ENCODE results near the gene RHOH. TPM values are rescaled to one million over a fixed set of nuclear protein-coding genes. Genes with fewer than 3 reads are reported as not detected.
"Not testable (repeated sequence)": the region's sequence is repeated elsewhere in the genome, so short reads cannot be mapped to it uniquely, and the experiment has no call there.

The RHOH gene
- polyA plus RNA-seq, 3 donors from 2014 or later: 82.0 to 97.6 (median 97.3) TPM

- Mint-ChIP-seq H3K27ac (no peak overlapping the region), H3K36me3 (no peaks in the 10 kb centered on the region), H3K27me3 (ENCODE audit: low read depth in 3 of 3) (peaks cover 4 to 7% (median 4%) of the 10 kb centered on the region in 3 donors), H3K4me3 (no peak overlapping the region), H3K9me3 (no peaks in the 10 kb centered on the region), H3K4me1 (peaks cover 8 to 16% of the 10 kb centered on the region in 2 donors)
- DNase-seq: no peak
These were observed 95.5 kb downstream of the RHOH start for GRCh38 chr4:40292313-40292759.

- Mint-ChIP-seq H3K4me3 (no peak overlapping the region), H3K4me1 (peaks cover 7 to 14% of the 10 kb centered on the region in 2 donors), H3K36me3 (no peaks in the 10 kb centered on the region), H3K9me3 (no peaks in the 10 kb centered on the region), H3K27me3 (ENCODE audit: low read depth in 3 of 3) (peaks cover 3 to 4% (median 4%) of the 10 kb centered on the region in 3 donors), H3K27ac (no peak overlapping the region)
- no peak for DNase-seq
These were observed 97.5 kb downstream of the RHOH start for GRCh38 chr4:40294339-40294738.

- not testable (repeated sequence) for H3K9me3 Mint-ChIP-seq, H3K4me1 Mint-ChIP-seq
These were observed 98.2 kb downstream of the RHOH start for GRCh38 chr4:40295030-40295429.

GRCh38 chr4:40295572-40295971 lies 98.7 kb downstream of the RHOH start:
- Mint-ChIP-seq H3K36me3 (no peaks in the 10 kb centered on the region), H3K27me3 (ENCODE audit: low read depth in 3 of 3) (peaks cover 2 to 4% (median 4%) of the 10 kb centered on the region in 3 donors), H3K27ac (no peak overlapping the region), H3K4me1 (peaks cover 3 to 7% of the 10 kb centered on the region in 2 donors), H3K9me3 (no peaks in the 10 kb centered on the region), H3K4me3 (no peak overlapping the region)
- no peak for DNase-seq

More at GRCh38 chr4:40295030-40295429, 98.2 kb downstream of the RHOH start:
- DNase-seq; H3K4me3 Mint-ChIP-seq; H3K27ac Mint-ChIP-seq; H3K36me3 Mint-ChIP-seq; H3K27me3 Mint-ChIP-seq (ENCODE audit: low read depth in 3 of 3): not testable (repeated sequence)

Other genes starting within 250 kb of the RHOH start
- gene PDS5A, start 219.1 kb upstream of the RHOH start, polyA plus RNA-seq: 10 to 100 TPM; 21.6 to 43.2 (median 23.7) TPM
- 10 to 100 TPM in 1 of 3 donors, 1 to 10 TPM in 2; 2.9 to 11.1 (median 8.2) TPM for gene N4BP2, start 140.2 kb upstream of the RHOH start, polyA plus RNA-seq
- gene CHRNA9, start 138.3 kb downstream of the RHOH start, polyA plus RNA-seq: not detected

All from immature natural killer cell (primary cell).